NCI-H774 (cell line): ENCODE data around the gene ACTG2.
"Not testable (repeated sequence)": the region's sequence is repeated elsewhere in the genome, so short reads cannot be mapped to it uniquely, and the experiment has no call there.

Experiments
- DNase-seq: peaks from one replicate; lab custom pipeline; 2025; lab: John Stamatoyannopoulos, UW

Gene ACTG2

DNA sequence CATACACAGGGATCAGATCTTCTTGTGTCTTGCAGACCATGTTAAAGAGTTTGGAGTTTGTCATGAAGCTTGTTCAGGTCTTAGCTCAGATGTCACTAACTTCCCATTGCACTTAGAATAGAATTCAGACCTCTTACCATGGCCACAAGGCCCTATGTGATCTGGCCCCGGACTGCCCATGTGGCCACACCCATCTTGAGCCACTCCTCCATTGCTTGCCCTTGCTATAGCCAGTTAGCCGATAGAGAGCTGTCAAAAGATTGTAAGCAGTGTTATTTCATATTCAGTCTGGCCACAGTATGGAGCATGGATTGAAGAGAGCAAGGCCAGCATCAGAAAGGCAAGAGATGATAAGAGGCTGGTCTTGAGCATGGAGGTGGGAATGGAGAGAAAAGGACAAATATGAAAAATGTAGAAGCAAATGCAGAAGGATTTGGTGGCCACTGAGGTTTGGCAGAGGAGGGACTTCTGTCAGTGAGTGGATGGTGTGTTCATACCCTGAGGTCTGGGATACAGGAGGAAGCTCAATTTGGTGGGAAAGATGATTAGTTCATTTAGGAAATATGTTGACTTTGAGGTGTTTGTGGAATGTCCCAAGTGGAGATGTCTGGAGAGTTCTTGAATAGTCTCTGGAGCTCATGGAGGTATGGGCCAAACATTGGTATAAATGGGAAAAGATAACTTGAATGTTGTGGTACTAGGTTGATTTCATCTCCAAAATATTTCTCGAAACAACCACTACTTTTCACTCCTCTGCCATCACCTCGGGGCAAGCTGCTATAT, 44.5 kb downstream of the ACTG2 start:
- no peak for DNase-seq

DNA sequence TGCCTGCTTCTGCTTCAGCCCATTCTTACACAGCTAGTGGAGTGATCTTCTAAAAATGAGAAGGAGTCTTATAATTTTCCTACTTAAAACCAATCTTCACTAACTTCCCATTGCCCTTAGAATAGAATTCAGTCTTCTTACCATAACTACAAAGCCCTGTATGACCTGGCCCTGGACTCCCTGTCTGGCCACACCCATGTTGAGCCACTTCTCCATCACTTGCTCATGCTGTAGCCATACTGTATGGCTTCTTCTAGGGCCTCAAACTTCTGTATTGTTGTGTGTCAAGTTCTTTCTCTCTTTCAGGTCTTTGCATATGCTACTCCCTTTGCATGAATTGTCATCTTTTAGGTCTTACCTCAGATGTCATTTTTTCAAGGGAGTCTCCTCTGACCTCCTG, 45.1 kb downstream of the ACTG2 start:
- DNase-seq, result no peak

DNA sequence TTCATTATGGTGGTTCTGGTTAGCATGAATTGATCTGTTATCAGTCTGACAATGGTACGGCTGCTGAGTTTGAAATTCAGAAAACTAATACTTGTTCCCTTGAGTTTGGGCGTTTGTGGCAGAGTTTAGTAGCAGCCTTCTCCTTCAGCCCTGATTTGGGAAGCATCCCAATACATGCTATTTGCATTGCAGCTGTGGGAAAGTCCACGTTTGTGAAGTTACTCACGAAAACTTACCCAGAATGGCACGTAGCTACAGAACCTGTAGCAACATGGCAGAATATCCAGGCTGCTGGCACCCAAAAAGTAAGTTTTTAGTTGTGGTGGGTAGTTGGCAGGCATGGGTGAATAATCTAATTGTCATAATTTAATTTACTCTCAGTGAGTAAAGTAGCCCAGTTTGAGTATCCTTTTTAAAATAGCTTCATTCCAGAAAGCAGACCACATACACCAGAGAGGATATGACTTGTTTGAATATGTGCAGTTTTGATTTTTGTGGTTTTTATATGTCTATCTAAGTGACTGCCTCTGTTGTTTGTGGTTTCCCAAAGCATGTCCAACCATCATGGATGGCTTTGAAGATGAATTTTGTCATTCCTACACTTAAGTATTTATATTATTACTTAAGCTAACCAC, 46.0 kb downstream of the ACTG2 start:
- no peak for DNase-seq

DNA sequence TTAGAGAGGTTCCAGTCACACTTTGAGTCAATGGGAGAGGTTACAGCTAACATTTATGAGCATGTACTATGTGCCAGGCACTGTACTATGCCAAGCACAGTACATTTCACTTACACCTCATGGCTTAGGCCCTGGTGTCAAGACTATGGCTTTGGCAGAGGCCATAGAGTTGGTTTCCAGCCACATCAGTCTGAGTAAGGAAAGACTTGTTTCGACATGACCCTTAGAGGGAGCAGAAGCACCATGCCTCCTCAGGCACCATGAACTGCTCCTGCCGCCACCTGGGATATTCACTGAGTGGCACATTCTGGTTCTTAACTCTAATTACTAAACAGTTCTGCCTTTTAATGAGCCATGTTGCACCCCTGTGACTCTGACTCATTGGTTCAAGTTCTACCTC, 46.6 kb downstream of the ACTG2 start:
- DNase-seq, result no peak

DNA sequence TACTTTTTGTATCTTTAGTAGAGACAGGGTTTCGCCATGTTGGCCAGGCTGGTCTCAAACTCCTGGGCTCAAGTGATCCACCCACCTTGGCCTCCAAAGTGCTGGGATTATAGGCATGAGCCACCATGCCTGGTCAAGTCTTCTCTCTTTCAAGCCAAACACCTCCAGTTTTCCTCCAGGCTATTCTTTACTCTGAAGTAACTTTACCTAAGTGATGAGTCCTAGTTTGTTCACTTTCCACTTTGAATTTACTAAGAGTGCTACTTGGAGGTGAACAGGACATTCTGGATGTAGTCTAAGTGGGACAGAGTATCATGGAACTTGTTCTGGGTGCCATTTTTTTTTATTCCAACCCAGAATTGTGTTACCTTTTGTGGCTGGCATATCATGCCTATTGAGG, 47.3 kb downstream of the ACTG2 start:
- DNase-seq, result not testable (repeated sequence)

DNA sequence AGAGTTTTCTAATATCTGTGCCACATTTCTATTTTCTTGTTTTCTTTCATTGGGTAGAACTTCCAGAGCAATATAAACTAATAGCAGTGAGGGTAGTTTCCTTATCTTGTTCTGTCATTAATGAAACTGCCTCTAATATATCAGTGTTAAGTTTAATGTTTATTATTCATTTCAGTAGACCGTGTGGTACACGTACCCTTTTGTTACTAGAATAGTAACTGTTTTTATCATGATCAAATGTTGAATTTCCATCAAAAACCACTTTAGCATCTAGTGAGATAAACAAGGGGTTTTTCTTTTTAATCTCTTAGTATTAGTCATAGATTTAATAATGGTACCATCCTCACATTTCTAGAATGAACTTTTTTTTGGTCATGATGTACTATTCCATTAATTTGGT, 49.9 kb downstream of the ACTG2 start:
- DNase-seq, result no peak

DNA sequence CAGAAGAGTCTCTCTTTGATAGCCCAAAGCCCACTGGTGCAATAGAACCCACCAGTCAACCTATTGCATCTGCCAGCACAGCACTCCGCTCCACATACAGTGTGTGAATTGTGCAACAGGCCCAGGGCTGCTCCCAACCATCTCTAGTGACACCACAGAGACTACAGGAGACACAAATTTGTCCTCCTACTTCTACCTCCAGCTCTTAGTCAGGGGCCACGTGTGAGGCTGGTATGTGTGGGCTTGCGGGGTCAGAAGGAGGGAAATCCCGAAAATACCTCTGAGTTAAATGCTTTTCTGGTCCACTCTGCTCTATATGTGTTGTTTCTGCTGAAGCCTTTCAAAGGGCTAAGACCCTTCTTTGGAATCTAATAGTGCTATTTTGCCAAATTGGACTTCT, 51.9 kb downstream of the ACTG2 start:
- no peak for DNase-seq

DNA sequence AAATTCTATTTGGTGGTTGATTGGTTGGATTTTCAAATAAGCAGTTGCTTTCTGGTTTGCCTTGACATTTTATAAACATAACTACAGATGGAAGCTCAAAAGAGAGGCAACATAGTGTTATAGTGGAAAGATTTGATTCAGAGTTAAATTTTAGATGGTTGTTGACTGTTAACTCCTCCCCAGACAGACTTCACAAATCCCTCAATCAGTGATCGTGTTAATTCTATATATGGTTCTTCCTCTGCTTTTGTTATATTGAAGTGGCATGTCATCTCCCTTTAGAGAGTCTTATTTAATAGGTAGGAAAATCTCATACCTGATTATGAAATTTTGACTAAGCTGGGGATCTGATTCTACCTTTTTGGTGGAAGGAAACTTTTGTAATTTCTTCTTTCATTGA, 53.4 kb downstream of the ACTG2 start:
- no peak for DNase-seq

DNA sequence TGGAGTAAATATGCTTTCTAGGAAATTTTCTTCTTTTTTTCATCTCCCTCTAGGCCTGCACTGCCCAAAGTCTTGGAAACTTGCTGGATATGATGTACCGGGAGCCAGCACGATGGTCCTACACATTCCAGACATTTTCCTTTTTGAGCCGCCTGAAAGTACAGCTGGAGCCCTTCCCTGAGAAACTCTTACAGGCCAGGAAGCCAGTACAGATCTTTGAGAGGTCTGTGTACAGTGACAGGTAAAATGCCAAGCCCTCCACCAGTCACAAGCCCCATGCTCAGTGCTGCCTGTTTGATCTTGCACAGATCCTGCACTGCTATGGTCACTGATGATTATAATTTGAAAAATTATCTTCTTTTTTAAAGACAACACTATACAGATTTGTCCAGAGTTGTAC, 53.9 kb downstream of the ACTG2 start:
- no peak for DNase-seq

DNA sequence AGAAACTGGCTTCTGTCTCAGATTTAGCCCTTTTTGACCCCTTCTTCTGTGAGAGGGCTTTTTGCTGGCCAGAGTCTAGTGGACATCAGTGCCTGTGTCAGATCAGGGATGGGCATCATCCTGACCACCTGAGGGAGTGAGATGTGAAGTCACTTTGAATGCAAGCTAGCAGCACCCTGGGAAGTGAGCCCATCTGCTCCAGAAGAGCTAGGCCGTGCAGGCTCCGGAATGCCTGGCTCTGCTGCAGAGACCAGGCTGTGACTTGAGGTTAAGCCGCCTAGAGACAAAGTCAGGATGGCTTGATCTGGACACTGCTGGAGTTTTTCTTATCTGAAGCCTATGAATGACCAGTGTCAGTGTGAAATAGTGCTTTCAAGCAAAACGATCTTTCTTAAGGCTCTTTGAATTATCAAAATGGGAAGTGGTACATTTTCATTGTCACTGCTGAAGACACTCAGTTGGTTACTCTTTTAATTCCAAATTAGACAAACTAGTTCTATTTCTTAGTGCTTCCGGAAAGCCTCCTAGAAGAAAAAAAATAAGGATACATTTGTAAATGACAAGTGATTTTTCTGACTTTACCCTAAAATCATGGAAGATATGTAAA, 54.7 kb downstream of the ACTG2 start:
- DNase-seq, result no peak

DNA sequence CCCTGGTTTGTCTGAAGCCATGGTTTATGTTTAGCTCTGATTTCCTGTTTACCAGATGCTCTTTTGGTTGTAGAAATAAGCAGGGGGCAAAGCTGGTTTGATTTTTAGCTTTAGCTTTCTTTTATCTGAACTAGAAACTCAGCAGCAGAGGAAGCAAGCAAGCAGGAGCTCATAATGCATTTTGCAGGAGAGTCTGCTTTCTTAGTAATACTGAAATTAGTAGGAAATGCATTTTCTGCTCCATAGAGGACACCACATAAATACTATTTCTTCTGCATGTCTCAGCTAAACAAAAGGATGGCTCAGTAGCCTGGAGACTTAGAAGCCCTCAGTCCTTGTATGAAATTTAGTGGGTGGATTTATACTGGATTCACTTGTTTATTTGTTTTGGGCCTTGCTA, 57.0 kb downstream of the ACTG2 start:
- no peak for DNase-seq

DNA sequence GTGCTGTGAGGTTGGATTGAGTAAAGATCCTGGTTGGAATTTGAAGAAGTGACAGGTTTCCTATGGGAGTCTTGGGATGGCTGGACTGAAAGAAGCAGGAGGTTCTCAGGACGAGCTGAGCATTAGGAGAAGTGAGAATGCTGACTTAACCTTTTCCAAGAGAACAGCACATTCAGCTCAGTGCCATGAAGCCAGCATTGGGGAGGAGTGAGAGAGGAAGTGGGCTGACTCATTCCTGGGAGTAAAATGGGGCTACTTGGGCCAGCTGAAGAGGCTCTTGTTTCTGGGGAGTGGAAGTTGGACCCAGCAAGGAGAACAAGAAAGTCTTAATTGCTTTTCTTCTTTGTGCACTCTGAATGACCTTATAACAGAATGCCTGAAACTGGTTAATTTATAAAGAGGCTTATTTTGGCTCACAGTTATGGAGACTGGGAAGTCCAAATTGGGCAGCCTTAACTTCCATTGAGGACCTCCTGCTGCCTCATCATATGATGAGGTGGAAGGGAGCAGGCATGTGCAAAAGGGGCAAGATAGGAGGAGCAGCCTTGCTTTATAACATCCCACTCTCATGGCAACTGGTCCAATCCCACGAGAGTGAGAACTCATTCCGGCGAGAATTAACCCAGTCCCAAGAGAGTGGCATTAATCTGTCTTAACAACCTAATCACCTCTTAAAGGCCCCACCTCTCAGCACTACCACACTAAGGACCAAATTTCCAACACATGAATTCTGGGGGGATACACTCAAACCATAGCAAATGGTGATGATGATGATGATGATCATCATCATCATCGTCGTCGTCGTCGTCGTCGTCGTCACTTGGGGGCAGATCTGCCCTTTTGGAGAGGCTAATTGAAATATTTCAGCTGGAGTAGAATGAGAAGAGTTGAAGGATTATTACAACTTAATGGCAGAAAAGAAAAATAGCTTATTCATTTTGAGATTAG, 60.0 kb downstream of the ACTG2 start:
- DNase-seq, result no peak

DNA sequence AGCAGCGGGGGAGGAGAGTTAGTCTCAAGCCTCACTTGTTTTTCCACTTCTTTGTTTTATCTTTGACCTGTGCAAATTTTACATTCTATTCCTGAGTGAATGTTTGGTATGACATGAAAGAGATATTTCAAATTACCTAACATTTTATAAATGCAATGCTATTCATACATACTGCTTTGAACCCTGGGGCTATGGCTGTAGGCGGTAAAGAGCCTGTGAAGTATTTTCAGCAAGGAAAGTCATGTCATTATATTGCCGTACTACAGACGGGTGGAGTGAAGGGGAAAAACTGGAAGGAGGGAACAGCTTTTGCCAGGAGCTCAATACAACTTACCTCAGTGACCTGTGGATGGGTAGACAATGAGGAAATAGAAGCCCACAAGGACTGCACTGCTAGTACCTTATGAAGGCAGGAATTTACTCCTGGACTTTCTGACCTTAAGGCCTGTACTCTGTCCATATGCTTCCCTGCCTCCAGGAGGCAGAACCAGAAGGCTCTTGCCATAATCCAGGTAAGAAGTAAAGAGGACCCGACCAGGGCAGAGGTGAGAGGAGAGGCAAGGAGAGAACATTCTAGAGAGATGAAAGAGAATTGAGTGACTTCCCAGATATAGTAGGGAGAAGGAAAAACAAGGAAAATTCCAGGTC, 63.5 kb downstream of the ACTG2 start:
- no peak for DNase-seq

DNA sequence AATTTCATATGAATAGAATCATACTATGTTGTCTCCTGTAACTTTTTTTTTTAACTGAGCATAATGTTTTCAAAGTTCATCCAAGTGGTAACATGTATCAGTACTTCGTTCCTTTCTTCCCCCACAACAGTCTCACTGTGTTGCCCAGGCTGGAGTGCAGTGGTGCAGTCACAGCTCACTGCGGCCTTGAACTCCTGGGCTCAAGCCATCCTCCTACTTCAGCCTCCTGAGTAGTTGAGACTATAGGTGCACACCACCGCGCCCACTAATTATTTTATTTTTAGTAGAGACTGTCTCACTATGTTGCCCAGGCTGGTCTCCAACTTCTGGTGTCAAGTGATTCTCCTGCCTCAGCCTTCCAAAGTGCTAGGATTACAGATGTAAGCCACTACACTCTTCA, 68.5 kb downstream of the ACTG2 start:
- no peak for DNase-seq

DNA sequence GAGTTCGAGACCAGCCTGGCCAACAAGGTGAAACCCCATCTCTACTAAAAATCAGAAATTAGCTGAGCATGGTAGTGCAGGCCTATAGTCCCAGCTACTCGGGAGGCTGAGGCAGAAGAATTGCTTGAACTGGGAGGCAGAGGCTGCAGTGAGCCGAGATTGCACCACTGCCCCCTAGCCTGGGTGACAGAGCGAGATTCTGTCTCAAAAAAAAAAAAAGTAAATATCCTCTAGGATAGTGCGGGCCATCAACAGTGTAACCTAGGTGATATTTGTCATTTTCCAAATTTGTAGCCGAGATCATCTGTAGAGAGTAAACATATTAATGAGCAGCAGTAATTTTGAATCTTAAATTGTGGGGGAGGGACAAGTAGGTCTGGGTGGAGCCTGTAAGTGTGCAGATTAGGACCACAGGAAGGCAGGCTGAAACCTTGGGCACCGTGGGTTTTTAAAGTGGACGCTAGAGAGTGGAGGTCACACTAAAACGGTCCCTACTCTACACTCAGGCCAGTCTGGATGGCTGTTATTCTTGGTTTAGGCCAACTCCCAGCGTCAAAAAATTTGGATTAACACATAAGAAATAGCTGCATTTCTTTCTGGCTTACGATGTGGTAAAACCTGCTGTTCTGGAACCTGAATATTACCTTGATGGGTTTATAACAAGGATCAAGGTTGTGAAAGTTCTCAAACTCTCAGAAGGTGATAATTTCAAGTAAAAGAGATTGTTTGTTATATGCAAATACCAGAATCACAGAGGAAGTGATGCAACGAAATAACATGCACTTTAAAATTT, 69.2 kb downstream of the ACTG2 start:
- DNase-seq, result no peak

DNA sequence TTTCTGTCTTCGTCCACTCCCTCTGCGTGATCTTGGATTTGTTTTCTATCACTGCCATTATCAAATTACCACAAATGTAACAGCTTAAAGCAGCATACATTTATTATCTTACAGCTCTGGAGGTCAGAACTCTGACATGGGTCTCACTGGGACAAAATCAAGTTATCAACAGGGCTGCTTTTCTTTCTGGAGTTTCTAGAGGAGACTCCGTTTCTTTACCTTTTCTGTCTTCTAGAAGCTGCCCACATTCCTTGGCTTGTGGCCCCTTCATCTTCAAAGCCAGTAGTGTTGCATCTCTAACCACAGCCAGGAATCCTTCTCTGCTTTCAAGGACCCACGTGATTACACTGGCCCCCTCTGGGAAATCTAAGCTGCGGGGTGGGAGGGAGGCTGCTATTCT, 70.0 kb downstream of the ACTG2 start:
- no peak for DNase-seq

DNA sequence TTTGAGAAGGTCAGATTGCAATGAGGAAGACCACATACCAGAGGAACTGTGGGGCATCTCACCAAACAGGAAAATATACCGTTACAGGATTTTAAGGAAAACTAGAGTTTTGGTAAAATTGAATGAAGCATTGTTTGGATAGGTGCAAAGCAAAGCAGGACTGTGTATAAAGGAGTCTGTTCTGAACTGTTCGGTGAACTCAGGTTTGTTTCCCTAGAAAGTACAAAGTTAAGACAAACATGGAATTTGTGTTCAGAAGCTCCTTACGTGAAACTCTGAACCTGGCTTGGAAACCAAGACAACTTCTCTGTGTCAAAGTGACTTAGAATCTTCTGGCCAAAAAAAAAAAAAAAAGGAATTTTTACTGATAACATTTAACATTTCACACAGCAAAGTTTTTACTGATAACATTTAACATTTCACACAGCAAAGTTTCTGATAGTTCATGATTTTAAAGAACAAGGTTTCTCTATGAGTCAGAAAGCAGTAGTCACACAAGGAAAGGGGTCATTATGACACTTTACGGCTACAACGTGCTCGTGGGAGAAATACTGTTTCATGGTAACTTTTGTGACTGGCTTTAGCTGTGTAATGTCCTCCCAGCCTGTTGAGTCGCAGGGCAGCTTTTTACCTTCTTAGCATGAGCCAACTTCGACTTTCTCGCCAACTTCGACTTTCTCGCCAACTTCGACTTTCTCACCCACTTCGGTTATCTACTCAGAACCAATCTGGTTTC, 70.7 kb downstream of the ACTG2 start:
- no peak for DNase-seq

DNA sequence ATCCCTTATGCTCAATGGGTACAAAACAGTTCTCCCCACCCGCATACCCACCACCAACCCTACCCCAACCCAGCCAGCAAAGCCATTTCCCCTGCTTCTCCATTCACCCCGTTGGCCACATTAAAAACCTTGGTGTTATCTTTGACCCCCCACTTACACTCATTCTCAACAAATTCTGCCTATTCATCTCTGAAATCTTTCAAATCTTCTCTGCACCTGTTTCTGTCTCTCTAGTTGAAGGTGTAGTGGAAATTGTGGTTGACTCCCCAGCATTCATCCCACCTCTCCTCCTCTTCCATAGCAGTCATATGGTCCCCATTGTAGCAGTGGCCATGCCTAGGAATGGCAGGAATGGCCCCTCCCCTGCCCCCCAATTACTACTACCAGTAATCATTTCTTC, 71.4 kb downstream of the ACTG2 start:
- no peak for DNase-seq

DNA sequence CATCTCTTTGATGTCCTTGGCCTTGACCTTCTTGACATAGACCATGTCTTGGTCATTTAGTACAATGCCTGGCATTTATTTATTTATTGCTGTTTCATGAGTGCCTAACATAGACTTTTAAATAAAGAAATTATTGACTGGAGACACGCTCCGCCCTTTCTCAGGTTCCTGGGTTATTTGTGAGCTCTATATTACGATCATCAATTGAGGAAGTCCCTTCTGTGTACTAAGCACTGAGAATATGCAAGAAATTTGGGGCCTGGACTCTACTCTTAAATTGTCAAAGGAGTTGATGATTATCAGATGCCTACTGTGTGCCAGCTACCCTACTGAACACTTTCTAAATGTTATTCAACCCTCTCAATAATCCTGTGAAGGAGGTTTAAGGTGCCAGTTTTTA, 72.2 kb downstream of the ACTG2 start:
- DNase-seq, result no peak

DNA sequence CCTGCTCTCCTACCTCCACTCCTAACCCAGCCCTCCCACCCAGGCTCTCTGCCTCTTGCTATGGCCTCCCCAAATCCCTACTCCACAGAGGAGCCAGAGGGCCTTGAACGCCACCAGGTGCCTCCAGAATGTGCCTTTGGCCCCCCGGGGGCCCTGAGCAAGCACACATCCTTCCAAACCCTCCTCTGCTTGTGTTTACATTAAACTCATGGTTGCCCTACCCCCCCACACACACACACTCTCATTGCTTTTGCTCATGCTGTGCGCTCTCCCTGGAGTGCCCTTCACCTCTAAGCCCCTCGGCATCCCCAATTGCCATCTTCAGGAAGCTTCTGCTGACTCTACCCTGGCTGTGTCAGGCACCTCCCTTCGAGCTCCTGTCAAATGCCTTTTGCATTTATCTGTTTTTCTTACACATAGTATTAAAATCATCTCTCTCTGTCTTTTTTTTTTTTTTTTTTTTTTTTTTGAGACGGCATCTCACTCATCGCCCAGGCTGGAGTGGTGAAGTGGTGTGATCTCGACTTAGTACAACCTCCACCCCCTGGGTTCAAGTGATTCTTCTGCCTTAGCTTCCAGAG, 75.6 kb downstream of the ACTG2 start:
- DNase-seq, result no peak
